Right kidney (tissue), 1 donor: Measurements from ENCODE around the gene ATG16L2.
"Not testable (repeated sequence)": the region's sequence is repeated elsewhere in the genome, so short reads cannot be mapped to it uniquely, and the experiment has no call there.

ENCODE experiments used
- DNase-seq: peaks from one replicate; pipeline ENCODE4 v3.0.0-alpha.2; 2016

Gene ATG16L2

GRCh38 chr11:72848846-72849466 lies 34.7 kb downstream of the ATG16L2 start:
- DNase-seq, result no peak

- no peak for DNase-seq
Observed at GRCh38 chr11:72850832-72851231, 36.6 kb downstream of the ATG16L2 start.

GRCh38 chr11:72851726-72852125 lies 37.5 kb downstream of the ATG16L2 start:
- no peak for DNase-seq

GRCh38 chr11:72856065-72856464 lies 41.9 kb downstream of the ATG16L2 start:
- no peak for DNase-seq

- no peak for DNase-seq
Observed at GRCh38 chr11:72856551-72857345, 42.5 kb downstream of the ATG16L2 start.

GRCh38 chr11:72858267-72858666 lies 44.1 kb downstream of the ATG16L2 start:
- not testable (repeated sequence) for DNase-seq

- no peak for DNase-seq
Observed at GRCh38 chr11:72859126-72859525, 44.9 kb downstream of the ATG16L2 start.

GRCh38 chr11:72860010-72860409 lies 45.8 kb downstream of the ATG16L2 start:
- DNase-seq, result no peak

GRCh38 chr11:72860592-72860991 lies 46.4 kb downstream of the ATG16L2 start:
- DNase-seq, result no peak

GRCh38 chr11:72863091-72863490 lies 48.9 kb downstream of the ATG16L2 start:
- no peak for DNase-seq

- DNase-seq, result no peak
Observed at GRCh38 chr11:72863916-72864315, 49.7 kb downstream of the ATG16L2 start.

- no peak for DNase-seq
Observed at GRCh38 chr11:72864702-72865655, 50.8 kb downstream of the ATG16L2 start.

GRCh38 chr11:72867970-72868369 lies 53.8 kb downstream of the ATG16L2 start:
- DNase-seq, result no peak

- no peak for DNase-seq
Observed at GRCh38 chr11:72869831-72870230, 55.6 kb downstream of the ATG16L2 start.

- DNase-seq, result no peak
Observed at GRCh38 chr11:72871119-72871518, 56.9 kb downstream of the ATG16L2 start.

GRCh38 chr11:72872012-72872411 lies 57.8 kb downstream of the ATG16L2 start:
- DNase-seq, result no peak

- no peak for DNase-seq
Observed at GRCh38 chr11:72875736-72876135, 61.5 kb downstream of the ATG16L2 start.

- DNase-seq, result no peak
Observed at GRCh38 chr11:72876147-72876546, 61.9 kb downstream of the ATG16L2 start.
